SU-DHL-6 (cell line): ENCODE data around the gene HAUS1.

Experiments
- H2AFZ ChIP-seq: fragments of 200-600 bp; sonication (generic); 2 replicates; pipeline ENCODE4 v1.6.1; 2014; ENCODE audit warnings: low read depth, mild to moderate bottlenecking, moderate library complexity, mixed read lengths, antibody characterized with exemption, low read length; ENCODE audit not compliant: severe bottlenecking
- H3F3A ChIP-seq: fragments of 200-600 bp; shearing (Covaris generic); 2 replicates; pipeline ENCODE4 v1.6.0; 2016; ENCODE audit warnings: antibody characterized with exemption, mild to moderate bottlenecking; ENCODE audit not compliant: insufficient read depth
- H3K27ac ChIP-seq: fragments of 200-600 bp; sonication (generic); 2 replicates; pipeline ENCODE4 v1.5.1; 2016; ENCODE audit warnings: low read depth, mild to moderate bottlenecking, low read length, moderate library complexity, mixed read lengths
- H3K27me3 ChIP-seq: fragments of 200-600 bp; sonication (generic), shearing (Covaris generic); 2 replicates; pipeline ENCODE4 v1.6.0; 2014; ENCODE audit warnings: mild to moderate bottlenecking, low read length
- H3K36me3 ChIP-seq: fragments of 200-600 bp; sonication (generic); 2 replicates; pipeline ENCODE4 v1.6.1; 2014; ENCODE audit warnings: mild to moderate bottlenecking, low read length, mixed read lengths
- H3K4me2 ChIP-seq: fragments of 300-600, 200-600 bp; shearing (Covaris generic), sonication (generic); 2 replicates; pipeline ENCODE4 v1.6.0; 2014; ENCODE audit warnings: low read length, low read depth, mild to moderate bottlenecking; ENCODE audit not compliant: poor library complexity, severe bottlenecking
- H3K4me3 ChIP-seq: fragments of 200-600 bp; sonication (generic); 2 replicates; pipeline ENCODE4 v1.5.1; 2014; ENCODE audit warnings: antibody characterized with exemption, low read length, mild to moderate bottlenecking, mixed read lengths; ENCODE audit not compliant: insufficient read depth, poor library complexity, severe bottlenecking
- H3K79me2 ChIP-seq: fragments of 200-600 bp; sonication (generic); 2 replicates; pipeline ENCODE4 v1.6.1; 2014; ENCODE audit warnings: mild to moderate bottlenecking, low read length, moderate library complexity; ENCODE audit not compliant: insufficient read depth
- H3K9ac ChIP-seq: fragments of 200-600 bp; sonication (generic); 2 replicates; pipeline ENCODE4 v1.7.0; 2014; ENCODE audit warnings: mild to moderate bottlenecking, low read length
- H3K9me2 ChIP-seq: fragments of 200-600 bp; sonication (generic); replicated peaks from 2 replicates; pipeline ENCODE4 v1.6.1; 2014; ENCODE audit warnings: low read length; ENCODE audit not compliant: insufficient read depth
- H3K9me3 ChIP-seq: fragments of 200-600 bp; sonication (generic); 2 replicates; pipeline ENCODE4 v1.6.1; 2014; ENCODE audit warnings: low read length, mixed read lengths; ENCODE audit not compliant: insufficient read depth
- H4K20me1 ChIP-seq: fragments of 200-600 bp; sonication (generic); 2 replicates; pipeline ENCODE4 v1.6.1; 2014; ENCODE audit warnings: low read depth, mild to moderate bottlenecking, antibody characterized with exemption, low read length, moderate library complexity, mixed read lengths
- EZH2phosphoT487 ChIP-seq: fragments of 200-600 bp; sonication (generic), shearing (Covaris generic); conservative IDR thresholded peaks from 2 replicates; pipeline ENCODE4 v1.6.1; 2018; ENCODE audit warnings: mild to moderate bottlenecking, antibody characterized with exemption, low read length, moderate library complexity, mixed read lengths
- TF ChIP-seq, protein P1 (sequence below): fragments of 200-600 bp; sonication (generic); IDR thresholded peaks from one replicate; pipeline ENCODE4 v1.5.1; 2017; ENCODE audit warnings: antibody characterized with exemption, mild to moderate bottlenecking, low read length, moderate library complexity; ENCODE audit not compliant: insufficient read depth, poor library complexity, severe bottlenecking

HAUS1 gene

DNA sequence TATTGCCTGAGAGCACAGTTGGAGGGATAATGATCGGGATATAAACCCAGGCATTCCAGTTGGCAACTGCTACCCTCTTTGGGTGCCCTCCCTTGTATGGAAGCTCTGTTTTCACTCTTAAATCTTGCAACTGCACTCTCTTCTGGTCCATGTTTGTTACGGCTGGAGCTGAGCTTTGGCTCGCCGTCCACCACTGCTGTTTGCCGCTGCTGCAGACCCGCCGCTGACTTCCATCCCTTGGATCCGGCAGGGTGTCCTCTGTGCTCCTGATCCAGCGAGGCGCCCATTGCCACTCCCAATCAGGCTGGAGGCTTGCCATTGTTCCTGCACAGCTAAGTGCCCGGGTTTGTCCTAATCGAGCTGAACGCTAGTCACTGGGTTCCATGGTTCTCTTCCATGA, 60.7 kb downstream of the HAUS1 start:
- Histone ChIP-seq H3K79me2 (no peaks in the 10 kb centered on the region), H3K36me3 (no peaks in the 10 kb centered on the region), H2AFZ (no peak overlapping the region), H4K20me1 (no peaks in the 10 kb centered on the region), H3F3A (peaks cover 5% of the 10 kb centered on the region), H3K9me3 (no peaks in the 10 kb centered on the region), H3K4me2 (no peak overlapping the region), H3K4me3 (no peak overlapping the region), H3K9ac (no peak overlapping the region), H3K27me3 (no peaks in the 10 kb centered on the region), H3K9me2 (no peaks in the 10 kb centered on the region), H3K27ac (no peak overlapping the region)
- TF ChIP-seq, protein P1, sequence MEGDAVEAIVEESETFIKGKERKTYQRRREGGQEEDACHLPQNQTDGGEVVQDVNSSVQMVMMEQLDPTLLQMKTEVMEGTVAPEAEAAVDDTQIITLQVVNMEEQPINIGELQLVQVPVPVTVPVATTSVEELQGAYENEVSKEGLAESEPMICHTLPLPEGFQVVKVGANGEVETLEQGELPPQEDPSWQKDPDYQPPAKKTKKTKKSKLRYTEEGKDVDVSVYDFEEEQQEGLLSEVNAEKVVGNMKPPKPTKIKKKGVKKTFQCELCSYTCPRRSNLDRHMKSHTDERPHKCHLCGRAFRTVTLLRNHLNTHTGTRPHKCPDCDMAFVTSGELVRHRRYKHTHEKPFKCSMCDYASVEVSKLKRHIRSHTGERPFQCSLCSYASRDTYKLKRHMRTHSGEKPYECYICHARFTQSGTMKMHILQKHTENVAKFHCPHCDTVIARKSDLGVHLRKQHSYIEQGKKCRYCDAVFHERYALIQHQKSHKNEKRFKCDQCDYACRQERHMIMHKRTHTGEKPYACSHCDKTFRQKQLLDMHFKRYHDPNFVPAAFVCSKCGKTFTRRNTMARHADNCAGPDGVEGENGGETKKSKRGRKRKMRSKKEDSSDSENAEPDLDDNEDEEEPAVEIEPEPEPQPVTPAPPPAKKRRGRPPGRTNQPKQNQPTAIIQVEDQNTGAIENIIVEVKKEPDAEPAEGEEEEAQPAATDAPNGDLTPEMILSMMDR: no peak
- TF ChIP-seq EZH2phosphoT487: no peak

DNA sequence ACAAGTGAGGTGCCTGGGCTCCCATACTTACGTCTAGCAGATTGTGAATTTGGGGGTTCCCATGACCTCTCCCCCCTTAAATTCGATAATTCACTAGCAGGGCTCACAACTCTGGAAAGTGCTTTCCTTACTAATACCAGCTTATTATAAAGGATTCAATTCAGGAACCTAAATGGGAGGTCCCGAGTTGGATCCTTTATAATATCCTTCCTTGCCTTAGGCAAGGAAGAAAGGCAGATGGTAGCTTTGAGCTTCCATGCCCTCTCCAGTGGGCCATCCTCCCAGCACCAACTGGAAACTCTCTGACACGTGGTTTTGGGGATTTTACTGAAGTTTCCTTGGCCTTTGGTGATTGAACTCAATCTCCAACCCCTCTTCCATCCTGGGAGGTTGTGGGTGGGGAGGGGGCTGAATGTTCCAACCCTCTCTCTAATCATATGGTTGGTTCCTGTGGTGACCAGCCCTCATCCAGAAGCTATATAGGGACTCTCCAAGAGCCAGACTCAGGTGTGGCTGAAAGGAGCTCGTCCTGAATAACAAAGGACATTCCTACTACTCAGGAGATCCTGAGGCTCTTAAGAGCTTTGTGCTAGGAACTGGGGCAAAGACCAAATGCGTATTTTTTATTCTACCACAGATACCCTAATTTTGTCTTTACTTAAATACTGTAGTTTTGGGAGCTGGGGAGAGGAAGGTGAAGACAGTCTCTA, 62.2 kb downstream of the HAUS1 start:
- no peaks in the 10 kb centered on the region for H3K79me2 ChIP-seq
- TF ChIP-seq EZH2phosphoT487: no peak
- TF ChIP-seq, protein P1: no peak
- no peaks in the 10 kb centered on the region for H3K36me3 ChIP-seq
- H2AFZ ChIP-seq: no peak overlapping the region
- no peak overlapping the region for H3K4me2 ChIP-seq
- no peaks in the 10 kb centered on the region for H3K9me2 ChIP-seq
- H3K9ac ChIP-seq: no peak overlapping the region
- H4K20me1 ChIP-seq: no peaks in the 10 kb centered on the region
- no peaks in the 10 kb centered on the region for H3K27me3 ChIP-seq
- no peak overlapping the region for H3K27ac ChIP-seq
- peaks cover 5% of the 10 kb centered on the region for H3F3A ChIP-seq
- no peak overlapping the region for H3K4me3 ChIP-seq
- H3K9me3 ChIP-seq: no peaks in the 10 kb centered on the region

DNA sequence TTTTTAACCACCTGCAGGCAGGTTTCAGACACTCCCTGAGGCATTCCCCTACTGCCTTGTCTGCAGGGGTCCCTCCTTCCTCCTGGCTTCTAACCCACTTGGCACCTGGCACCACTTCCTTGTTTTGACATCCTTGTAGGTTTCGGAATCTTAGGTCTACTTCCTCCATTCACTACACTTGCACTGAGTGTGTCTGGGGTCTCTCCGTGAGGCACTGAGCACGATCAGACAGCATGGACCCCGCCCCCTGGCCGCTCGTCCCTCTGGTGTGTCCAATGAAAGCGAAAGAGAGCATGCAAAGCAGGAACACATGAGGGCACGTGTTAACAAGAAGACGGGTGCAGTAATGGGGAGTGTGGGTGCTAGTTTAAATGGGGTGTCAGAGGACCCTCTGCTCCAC, 63.8 kb downstream of the HAUS1 start:
- Histone ChIP-seq H3K27ac (peak overlapping the region; percentile 19; the same call in 1 of the 2 replicates), H3K9me2 (no peaks in the 10 kb centered on the region), H2AFZ (peak overlapping the region; percentile 44), H3K27me3 (no peaks in the 10 kb centered on the region), H3F3A (peaks cover 13% of the 10 kb centered on the region), H3K36me3 (no peaks in the 10 kb centered on the region), H3K4me3 (peak overlapping the region; percentile 10), H3K9me3 (no peaks in the 10 kb centered on the region), H3K4me2 (peak overlapping the region; percentile 32), H3K79me2 (no peaks in the 10 kb centered on the region), H4K20me1 (no peaks in the 10 kb centered on the region), H3K9ac (peak overlapping the region; percentile 14)
- TF ChIP-seq EZH2phosphoT487: no peak
- TF ChIP-seq, protein P1: no peak
